ENCODE results near the gene DLD.

DNA sequence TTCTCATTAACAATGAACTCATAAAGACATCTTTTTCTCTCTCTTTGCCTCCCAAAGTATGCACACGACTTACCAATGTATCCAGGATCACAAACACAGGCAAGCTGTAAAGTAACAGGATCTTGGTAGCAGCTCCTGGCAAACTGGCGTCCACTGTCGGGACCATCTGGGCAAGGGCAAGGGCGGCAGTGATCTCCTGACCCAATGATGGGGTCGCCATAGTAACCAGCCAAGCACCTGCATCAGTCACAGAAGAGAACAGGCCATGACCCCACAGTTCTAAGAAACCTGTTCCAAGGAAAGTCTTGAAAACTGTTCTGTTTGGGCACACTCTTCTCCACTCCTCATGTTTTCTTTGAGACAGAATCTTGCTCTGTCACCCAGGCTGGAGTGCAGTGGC, 64.4 kb downstream of the DLD start:
- TF ChIP-seq POLR2A (IDR thresholded peaks at IDR 0.05; ENCODE audit: low read length) (no peak), GATA1 (IDR thresholded peaks at IDR 0.05; ENCODE audit: low read depth, low read length) (no peak)

Measured in erythroblast (primary cell).